H1 (cell line): ENCODE data around the gene HOXD11. TPM values are rescaled to one million over a fixed set of nuclear protein-coding genes. Genes with fewer than 3 reads are reported as not detected.
A peak's percentile ranks its signal among the peaks of the same experiment; 100 is the strongest.

Source experiments
- CTCF ChIA-PET: fragments of 300-600 bp; sonication (Branson Sonifier 250); formaldehyde crosslinking; loops from one replicate; lab custom pipeline; 2021; ENCODE audit not compliant: partially characterized antibody; lab: Charles Lee
- POLR2A ChIA-PET: fragments of 300-600 bp; sonication (Branson Sonifier 250); formaldehyde crosslinking; loops from one replicate; lab custom pipeline; 2021; ENCODE audit warnings: inconsistent platforms; ENCODE audit not compliant: partially characterized antibody; lab: Charles Lee
- DNase-seq, 2 experiments: peaks; one replicate each; pipeline versions ENCODE4 v3.0.0 to v3.0.0-alpha.2; 2010 to 2022; ENCODE audit warnings: low spot score in 2 of 2, low read depth in 1 of 2, mixed read lengths in 1 of 2
- FAIRE-seq: peaks from 2 replicates; lab custom pipeline; 2011; peaks lifted over from hg19 to GRCh38; lab: Jason Lieb, UNC
- H2AFZ ChIP-seq: 2 replicates; pipeline ENCODE4 v1.8.1; 2012; ENCODE audit warnings: low read length, inconsistent platforms
- H2AK5ac ChIP-seq: 2 replicates; pipeline ENCODE4 v1.6.1; 2013; ENCODE audit warnings: low read depth, low read length
- H2BK120ac ChIP-seq: replicated peaks from 2 replicates; pipeline ENCODE3; 2013; ENCODE audit warnings: low read depth, low read length, inconsistent platforms
- H2BK12ac ChIP-seq: 2 replicates; pipeline ENCODE4 v1.6.1; 2013; ENCODE audit warnings: low read depth, low read length
- H2BK15ac ChIP-seq: 2 replicates; pipeline ENCODE4 v1.6.1; 2013; ENCODE audit warnings: low read length
- H2BK20ac ChIP-seq: 2 replicates; pipeline ENCODE4 v1.6.1; 2013; ENCODE audit warnings: low read length
- H2BK5ac ChIP-seq: 2 replicates; pipeline ENCODE4 v1.6.1; 2013; ENCODE audit warnings: low read depth, low read length
- H3K14ac ChIP-seq: 2 replicates; pipeline ENCODE4 v1.6.1; 2013; ENCODE audit warnings: inconsistent platforms; ENCODE audit not compliant: insufficient read length
- H3K18ac ChIP-seq: 2 replicates; pipeline ENCODE4 v1.6.1; 2013; ENCODE audit warnings: low read length; ENCODE audit errors: extremely low read depth
- H3K23ac ChIP-seq: 2 replicates; pipeline ENCODE4 v1.6.1; 2013; ENCODE audit warnings: inconsistent platforms; ENCODE audit not compliant: insufficient read length
- H3K23me2 ChIP-seq: 2 replicates; pipeline ENCODE4 v1.6.1; 2013; ENCODE audit warnings: low read depth, low read length
- H3K27ac ChIP-seq: 2 replicates; pipeline ENCODE4 v1.6.1; 2011; ENCODE audit warnings: low read depth, low read length, inconsistent platforms
- H3K27me3 ChIP-seq, 4 experiments: replicated peaks in 1 of 4; 1 replicate in 1 of 4; 2 replicates in 3 of 4; pipeline versions ENCODE4 v1.6.1 to v1.8.1; 2011 to 2013; ENCODE audit warnings: low read length in 3 of 4, mild to moderate bottlenecking in 3 of 4, inconsistent platforms in 2 of 4, mixed read lengths in 2 of 4, moderate library complexity in 1 of 4; ENCODE audit not compliant: control insufficient read depth in 3 of 4, insufficient read depth in 3 of 4; ENCODE audit errors: extremely low read depth in 1 of 4
- H3K36me3 ChIP-seq, 4 experiments: 2 replicates each; pipeline versions ENCODE4 v1.6.1 to v1.8.1; 2011 to 2013; ENCODE audit warnings: mild to moderate bottlenecking in 4 of 4, low read length in 3 of 4, moderate library complexity in 2 of 4, control low read depth in 1 of 4, inconsistent platforms in 1 of 4; ENCODE audit not compliant: insufficient read depth in 4 of 4, control insufficient read depth in 2 of 4
- H3K4ac ChIP-seq: replicated peaks from 2 replicates; pipeline ENCODE3; 2013; ENCODE audit warnings: low read length, low read depth, mixed read lengths, inconsistent platforms; ENCODE audit not compliant: insufficient read length
- H3K4me1 ChIP-seq, 4 experiments: replicated peaks in 1 of 4; 1 replicate in 1 of 4; 2 replicates in 3 of 4; pipeline versions ENCODE4 v1.6.1 to v1.8.1; 2011 to 2013; ENCODE audit warnings: low read length in 3 of 4, inconsistent platforms in 2 of 4, mixed read lengths in 1 of 4; ENCODE audit not compliant: insufficient read depth in 4 of 4, control insufficient read depth in 3 of 4
- H3K4me2 ChIP-seq, 2 experiments: 2 replicates each; pipeline versions ENCODE4 v1.6.1 to v1.8.1; 2011 to 2013; ENCODE audit warnings: low read depth in 2 of 2, low read length in 2 of 2, control low read depth in 1 of 2, inconsistent platforms in 1 of 2, mild to moderate bottlenecking in 1 of 2; ENCODE audit not compliant: insufficient read depth in 1 of 2
- H3K4me3 ChIP-seq, 4 experiments: fragments of 200-600, 300-600 bp in 1 of 4; sonication (generic), shearing (Covaris generic), sonication (Bioruptor Twin) in 1 of 4; 2 replicates each; pipeline versions ENCODE4 v1.5.1 to v1.8.1; 2011 to 2016; ENCODE audit warnings: low read length in 4 of 4, low read depth in 3 of 4, control low read depth in 2 of 4, inconsistent platforms in 2 of 4, mild to moderate bottlenecking in 2 of 4, mixed read lengths in 1 of 4, moderate library complexity in 1 of 4; ENCODE audit not compliant: insufficient read depth in 2 of 4; ENCODE audit errors: extremely low read depth in 1 of 4
- H3K56ac ChIP-seq: replicated peaks from 2 replicates; pipeline ENCODE3; 2013; ENCODE audit warnings: low read depth, mild to moderate bottlenecking, mixed read lengths, low read length, inconsistent platforms; ENCODE audit not compliant: insufficient read length
- H3K79me1 ChIP-seq: 2 replicates; pipeline ENCODE4 v1.6.1; 2013; ENCODE audit warnings: low read depth, low read length, control low read depth
- H3K79me2 ChIP-seq, 2 experiments: 2 replicates each; pipeline versions ENCODE4 v1.6.1 to v1.8.1; 2012 to 2013; ENCODE audit warnings: low read length in 2 of 2, mild to moderate bottlenecking in 2 of 2, inconsistent platforms in 1 of 2; ENCODE audit not compliant: insufficient read depth in 2 of 2, control insufficient read depth in 1 of 2
- H3K9ac ChIP-seq, 4 experiments: replicated peaks in 1 of 4; 1 replicate in 1 of 4; 2 replicates in 3 of 4; pipeline versions ENCODE4 v1.6.1 to v1.8.1; 2011 to 2013; ENCODE audit warnings: low read depth in 3 of 4, low read length in 3 of 4, control low read depth in 2 of 4, mild to moderate bottlenecking in 2 of 4, moderate library complexity in 2 of 4, inconsistent platforms in 1 of 4; ENCODE audit errors: extremely low read depth in 1 of 4
- H3K9me3 ChIP-seq, 2 experiments: 2 replicates each; pipeline versions ENCODE4 v1.6.1 to v1.8.1; 2012 to 2013; ENCODE audit warnings: mild to moderate bottlenecking in 2 of 2, moderate library complexity in 2 of 2, control low read depth in 1 of 2, inconsistent platforms in 1 of 2, low read depth in 1 of 2, low read length in 1 of 2, mixed read lengths in 1 of 2; ENCODE audit not compliant: insufficient read depth in 2 of 2
- H4K20me1 ChIP-seq, 2 experiments: replicated peaks in 1 of 2; 2 replicates each; pipeline versions ENCODE3 to v1.8.1; 2011 to 2013; ENCODE audit warnings: inconsistent platforms in 2 of 2, low read length in 2 of 2, mild to moderate bottlenecking in 1 of 2; ENCODE audit not compliant: insufficient read depth in 2 of 2, control insufficient read depth in 1 of 2
- H4K5ac ChIP-seq: 2 replicates; pipeline ENCODE4 v1.6.1; 2013; ENCODE audit warnings: low read length, low read depth, mixed read lengths, inconsistent platforms; ENCODE audit not compliant: insufficient read length
- H4K8ac ChIP-seq: 2 replicates; pipeline ENCODE4 v1.8.0; 2013; ENCODE audit warnings: mild to moderate bottlenecking, moderate library complexity, low read length, inconsistent platforms; ENCODE audit not compliant: insufficient read depth; ENCODE audit errors: extremely low read depth
- H4K91ac ChIP-seq: replicated peaks from 2 replicates; pipeline ENCODE3; 2013; ENCODE audit warnings: low read length, mixed read lengths, inconsistent platforms; ENCODE audit not compliant: insufficient read length
- BRCA1 ChIP-seq: IDR thresholded peaks from 2 replicates; pipeline ENCODE4 v1.6.1; 2012; ENCODE audit warnings: low read depth, low read length, improper control_type of control experiment
- CBX8 ChIP-seq: fragments of 300-800, 300-1000 bp; sonication (generic); IDR thresholded peaks from 2 replicates; pipeline ENCODE4 v1.7.1; 2016; ENCODE audit warnings: low read depth, low read length, borderline replicate concordance
- CHD1 ChIP-seq: IDR thresholded peaks from 2 replicates; pipeline ENCODE4 v1.6.1; 2012; ENCODE audit warnings: low read depth, low read length, improper control_type of control experiment
- CTBP2 ChIP-seq: IDR thresholded peaks from 2 replicates; pipeline ENCODE4 v1.7.0; 2011; ENCODE audit warnings: borderline replicate concordance, mild to moderate bottlenecking, moderate library complexity, mixed read lengths, low read length; ENCODE audit not compliant: insufficient read depth, insufficient read length
- EZH2 ChIP-seq: fragments of 200-600 bp; sonication (generic); IDR thresholded peaks from 2 replicates; pipeline ENCODE4 v1.7.1; 2012; ENCODE audit warnings: low read depth, mild to moderate bottlenecking, moderate library complexity, low read length, inconsistent platforms; ENCODE audit not compliant: severe bottlenecking
- MAX ChIP-seq: IDR thresholded peaks from 2 replicates; pipeline ENCODE4 v1.6.1; 2012; ENCODE audit warnings: inconsistent platforms
- RNF2 ChIP-seq: fragments of 200-900, 300-1000 bp; sonication (generic); IDR thresholded peaks from 2 replicates; pipeline ENCODE4 v1.7.1; 2016; ENCODE audit warnings: borderline replicate concordance, low read depth, mild to moderate bottlenecking, antibody characterized with exemption, low read length; ENCODE audit not compliant: poor library complexity, severe bottlenecking; ENCODE audit errors: missing control alignments
- SUZ12 ChIP-seq: fragments of 200-600 bp; sonication (generic); IDR thresholded peaks from 2 replicates; pipeline ENCODE4 v1.6.1; 2012; ENCODE audit warnings: mild to moderate bottlenecking, inconsistent platforms, low read length, moderate library complexity, mixed read lengths
- WGBS, 2 experiments: shearing (Covaris generic) in 1 of 2; methylation state at CpG; one replicate each; pipeline versions ENCODE4 v1.1.6 to v1.1.7; 2013 to 2015; ENCODE audit warnings: low lambda C conversion rate in 2 of 2, mixed read lengths in 2 of 2, inconsistent platforms in 1 of 2, low coverage in 1 of 2, missing lambda C conversion rate in 1 of 2; ENCODE audit not compliant: insufficient replicate concordance in 2 of 2, insufficient coverage in 1 of 2, insufficient read length in 1 of 2; ENCODE audit errors: extremely low coverage in 1 of 2, missing lambda C conversion rate in 1 of 2; 5-methylcytosine and 5-hydroxymethylcytosine counted together
- polyA plus RNA-seq, 7 experiments: library from polyadenylated mRNA; depleted of rRNA in 3 of 7; stranded (reverse) in 5 of 7; unstranded in 2 of 7; fragments of >200 nt in 5 of 7; fragments of 200-250 nt in 2 of 7; gene quantifications; 1 replicate in 5 of 7; 2 replicates in 1 of 7; 4 replicates in 1 of 7; pipeline versions ENCODE4 v1.2.1 to v1.2.3, GENCODE V29; 2011 to 2013; ENCODE audit warnings: missing spikeins in 2 of 7, mixed read lengths in 2 of 7
- total RNA-seq: library from RNA; stranded (reverse); fragmentation: NEBNext Ultra II Directional; extraction: Animal tissue kit (Norgen Biotek cat#: 25700); gene quantifications from 2 replicates; pipeline ENCODE4 v1.2.1, GENCODE V29; 2021

HOXD11 gene
- total and polyA plus RNA-seq, 2 of the 8 experiments (the other 6 are each of a cell fraction or from before 2014, with no cell fraction given): not detected

- Histone ChIP-seq H4K5ac (no peak overlapping the region), H2AK5ac (no peak overlapping the region), H3K36me3 (peaks cover 0 to 5% (median 0%) of the 10 kb centered on the region in 4 experiments; a peak in 1 of 8 replicates), H2BK15ac (no peak overlapping the region), H3K79me2 (no peaks in the 10 kb centered on the region), H3K9me3 (no peaks in the 10 kb centered on the region; a peak in 1 of 4 replicates), H3K9ac (no peak overlapping the region), H2BK5ac (no peak overlapping the region), H3K27me3 (peaks cover 84 to 98% (median 92%) of the 10 kb centered on the region in 4 experiments), H3K79me1 (no peaks in the 10 kb centered on the region), H3K14ac (no peak overlapping the region), H3K4me1 (peaks cover 0 to 29% (median 13%) of the 10 kb centered on the region in 4 experiments; a peak in 5 of 7 replicates), H3K4me2 (peak overlapping the region; percentile 41 to 50; a peak in 3 of 4 replicates), H3K23ac (no peak overlapping the region), H2BK12ac (0 out of 2 replicates have a peak overlapping the region, but pooled peaks have one; percentile 3), H3K18ac (no peak overlapping the region), H4K20me1 (peaks cover 11 to 20% of the 10 kb centered on the region in 2 experiments)
- POLR2A ChIA-PET: interaction anchor here (1.8 kb wide), 1 partner anchor 12 kb away, joined by 7 read pairs; no protein-coding TSS in a partner anchor
- TF ChIP-seq CTBP2 (peak; percentile 68), RNF2 (peak; percentile 66), SUZ12 (peak; percentile 99), BRCA1 (no peak), CBX8 (peak; percentile 28), MAX (peak; percentile 61), CHD1 (no peak), EZH2 (peak; percentile 94)
- TF ChIP-seq, all 59 proteins: peak for 6
- H2BK120ac ChIP-seq: no peak overlapping the region
- peak overlapping the region; percentile 28; the same call in 1 of the 2 replicates for H4K8ac ChIP-seq
- no peak overlapping the region for H2BK20ac ChIP-seq
- H3K23me2 ChIP-seq: peaks cover 6% of the 10 kb centered on the region; the same call in 1 of the 2 replicates
- no peak overlapping the region for H2AFZ ChIP-seq
- CTCF ChIA-PET: interaction anchor here (0.7 to 7.8 kb wide), 16 partner anchors 7 to 714 kb away, joined by 3 to 130 read pairs (median 5); partner anchors contain the start of genes HOXD12 and HOXD13
- no peak overlapping the region for H3K56ac ChIP-seq
- peak in 1 of 2 experiments; percentile 68 for DNase-seq
- H3K4ac ChIP-seq: no peak overlapping the region
- H3K4me3 ChIP-seq: peak overlapping the region in 1 of 4 experiments; percentile 4; a peak in 1 of 8 replicates
- no peak overlapping the region for H3K27ac ChIP-seq
- no peak for FAIRE-seq
- H4K91ac ChIP-seq: no peak overlapping the region
- WGBS, 2 experiments: 5% methylated on average over 60 of the region's 62 CpGs; no CpG with 5 or more reads in 1 of the 2 experiments
Measured at GRCh38 chr2:176081837-176082524, 25.1 kb upstream of the HOXD11 start.
